Measurements from ENCODE around the gene NEDD4L. TPM values are rescaled to one million over a fixed set of nuclear protein-coding genes. Genes with fewer than 3 reads are reported as not detected.

NEDD4L gene
- total RNA-seq, 1 donor from 2014 or later = 95.9 TPM

GRCh38 chr18:58058720-58059119 is 14.7 kb downstream of the NEDD4L start:
- H3K4me3 ChIP-seq (ENCODE audit: low read depth, low read length) = no peak overlapping the region
- no peak for DNase-seq (ENCODE audit: low read depth)
- TF ChIP-seq CTCF (conservative IDR thresholded peaks at IDR 0.05; ENCODE audit: low read depth, low read length) = no peak

GRCh38 chr18:58060254-58060653 is 16.2 kb downstream of the NEDD4L start:
- no peak overlapping the region for H3K4me3 ChIP-seq (ENCODE audit: low read depth, low read length)
- no peak for TF ChIP-seq CTCF (conservative IDR thresholded peaks at IDR 0.05; ENCODE audit: low read depth, low read length)

GRCh38 chr18:58061349-58061748 is 17.3 kb downstream of the NEDD4L start:
- no peak for DNase-seq (ENCODE audit: low read depth)
- no peak for TF ChIP-seq CTCF (conservative IDR thresholded peaks at IDR 0.05; ENCODE audit: low read depth, low read length)

More at GRCh38 chr18:58060254-58060653, 16.2 kb downstream of the NEDD4L start:
- DNase-seq (ENCODE audit: low read depth) = no peak

GRCh38 chr18:58064406-58064998 is 20.5 kb downstream of the NEDD4L start:
- no peak overlapping the region for H3K4me3 ChIP-seq (ENCODE audit: low read depth, low read length)
- DNase-seq (ENCODE audit: low read depth) = no peak
- TF ChIP-seq CTCF (conservative IDR thresholded peaks at IDR 0.05; ENCODE audit: low read depth, low read length) = no peak

More at GRCh38 chr18:58061349-58061748, 17.3 kb downstream of the NEDD4L start:
- no peak overlapping the region for H3K4me3 ChIP-seq (ENCODE audit: low read depth, low read length)

GRCh38 chr18:58065956-58066355 is 21.9 kb downstream of the NEDD4L start:
- H3K4me3 ChIP-seq (ENCODE audit: low read depth, low read length) = no peak overlapping the region
- DNase-seq (ENCODE audit: low read depth) = no peak
- no peak for TF ChIP-seq CTCF (conservative IDR thresholded peaks at IDR 0.05; ENCODE audit: low read depth, low read length)

GRCh38 chr18:58067601-58068000 is 23.6 kb downstream of the NEDD4L start:
- no peak for TF ChIP-seq CTCF (conservative IDR thresholded peaks at IDR 0.05; ENCODE audit: low read depth, low read length)
- no peak overlapping the region for H3K4me3 ChIP-seq (ENCODE audit: low read depth, low read length)
- no peak for DNase-seq (ENCODE audit: low read depth)

- H3K4me3 ChIP-seq (ENCODE audit: low read depth, low read length) = no peak overlapping the region
- DNase-seq (ENCODE audit: low read depth) = no peak
- no peak for TF ChIP-seq CTCF (conservative IDR thresholded peaks at IDR 0.05; ENCODE audit: low read depth, low read length)
Observed at GRCh38 chr18:58069099-58069498, 25.1 kb downstream of the NEDD4L start.

All from epithelial cell of proximal tubule (primary cell).